Tibial nerve (tissue), 4 donors: Measurements from ENCODE around the gene FAAH. TPM values are rescaled to one million over a fixed set of nuclear protein-coding genes. Genes with fewer than 3 reads are reported as not detected.
A peak's percentile ranks its signal among the peaks of the same experiment; 100 is the strongest.

Source experiments
- DNase-seq, 2 donors: peaks; one replicate each; pipeline ENCODE4 v3.0.0-alpha.2; 2019; ENCODE audit warnings: low spot score in 2 of 2
- H3K27ac ChIP-seq, 4 donors: fragments of 200-600 bp; sonication (generic) in 3 of 4; one replicate each; pipeline ENCODE4 v1.5.1; 2017 to 2019; ENCODE audit warnings: mild to moderate bottlenecking in 1 of 4
- H3K27me3 ChIP-seq, 2 donors: fragments of 200-600 bp; sonication (generic) in 1 of 2; one replicate each; pipeline versions ENCODE4 v1.5.1 to v1.6.0; 2017 to 2019
- H3K36me3 ChIP-seq, 3 donors: fragments of 200-600 bp; sonication (generic); one replicate each; pipeline ENCODE4 v1.5.1; 2018 to 2019
- H3K4me1 ChIP-seq, 4 donors: fragments of 200-600 bp; sonication (generic) in 3 of 4; one replicate each; pipeline ENCODE4 v1.5.1; 2017 to 2019
- H3K4me3 ChIP-seq, 4 donors: fragments of 200-600 bp; sonication (generic) in 3 of 4; one replicate each; pipeline ENCODE4 v1.5.1; 2017 to 2019; ENCODE audit warnings: mild to moderate bottlenecking in 1 of 4, moderate library complexity in 1 of 4
- H3K9me3 ChIP-seq, 4 donors: fragments of 200-600 bp; sonication (generic) in 3 of 4; one replicate each; pipeline ENCODE4 v1.5.1; 2017 to 2019
- EP300 ChIP-seq, 2 donors: sonication (generic); formaldehyde crosslinking; IDR thresholded peaks; one replicate each; pipeline ENCODE4 v1.6.1; 2017; ENCODE audit warnings: antibody characterized with exemption in 2 of 2, mild to moderate bottlenecking in 1 of 2
- POLR2A ChIP-seq, 2 donors: fragments of 450-650 bp; IDR thresholded peaks; one replicate each; pipeline ENCODE4 v1.6.1; 2017; ENCODE audit warnings: antibody characterized with exemption in 2 of 2, mild to moderate bottlenecking in 2 of 2, moderate library complexity in 2 of 2
- WGBS, 2 donors: methylation state at CpG; one replicate each; pipeline ENCODE4 v1.1.5; 2018; 5-methylcytosine and 5-hydroxymethylcytosine counted together
- total RNA-seq, 4 donors: library from RNA; depleted of rRNA; stranded (reverse); fragments of >200 nt; gene quantifications; one replicate each; pipeline ENCODE4 v1.1.0, GENCODE V29; 2016
- TF ChIP-seq, protein P1 (sequence below), 5 experiments: fragments of 200-600 bp in 3 of 5; fragments of 450-650 bp in 2 of 5; sonication (generic) in 3 of 5; IDR thresholded peaks; one replicate each; pipeline ENCODE4 v1.5.1; 2016 to 2019; ENCODE audit warnings: antibody characterized with exemption in 5 of 5, mild to moderate bottlenecking in 3 of 5, moderate library complexity in 2 of 5

The FAAH gene
- total RNA-seq, 4 donors from 2014 or later, result 42.3 to 135 (median 121) TPM

DNA sequence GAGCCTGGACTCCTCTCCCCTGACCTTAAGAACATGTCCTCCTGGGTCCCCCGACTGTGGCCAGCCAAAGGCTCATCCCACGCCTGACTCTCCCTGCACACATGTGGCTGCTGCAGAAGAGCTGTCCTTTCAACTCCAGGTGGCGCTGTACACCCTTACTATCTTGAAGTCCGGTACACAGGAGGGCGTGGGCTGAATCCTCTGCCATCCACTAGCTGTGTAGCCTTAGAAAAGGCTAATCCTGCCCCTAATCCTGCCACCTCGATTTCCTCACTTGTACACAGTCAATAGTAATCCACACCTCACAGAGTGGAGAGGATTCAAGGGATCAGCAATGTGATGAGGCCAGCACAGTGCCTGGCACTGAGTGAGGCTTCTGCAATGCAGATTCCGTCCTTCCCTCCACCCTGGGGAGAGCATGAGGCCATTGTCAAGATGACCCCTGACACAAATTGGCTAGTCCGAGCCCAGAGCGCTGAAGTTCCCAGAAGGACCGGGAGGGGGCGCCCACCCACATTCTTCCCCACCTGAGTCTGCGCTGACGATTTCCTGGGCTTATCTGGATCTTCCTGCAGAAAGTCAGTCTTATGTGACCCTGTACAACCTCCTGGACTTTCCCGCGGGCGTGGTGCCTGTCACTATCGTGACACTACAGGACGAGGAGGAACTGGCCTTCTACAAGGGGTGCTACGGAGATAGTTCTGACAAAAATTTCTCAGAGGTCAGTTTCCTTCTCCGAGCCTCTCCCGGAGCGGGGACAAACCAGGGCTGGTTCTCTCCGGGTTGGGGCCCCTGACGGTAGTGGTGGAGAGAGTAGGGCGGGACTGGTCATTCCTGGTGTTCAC lies 48.4 kb downstream of the FAAH start:
- Histone ChIP-seq H3K36me3 (no peaks in the 10 kb centered on the region), H3K4me3 (peak overlapping the region in 2 of 4 donors; percentile 35), H3K27me3 (peaks cover 0 to 14% of the 10 kb centered on the region in 2 donors), H3K4me1 (peaks cover 0 to 14% (median 2%) of the 10 kb centered on the region in 4 donors), H3K27ac (no peak overlapping the region), H3K9me3 (no peaks in the 10 kb centered on the region)
- whole genome bisulfite sequencing, 2 donors, result 12 to 13% methylated on average over 24 to 25 of the region's 25 CpGs
- DNase-seq, result peak; percentile 51 to 83
- TF ChIP-seq, protein P1, sequence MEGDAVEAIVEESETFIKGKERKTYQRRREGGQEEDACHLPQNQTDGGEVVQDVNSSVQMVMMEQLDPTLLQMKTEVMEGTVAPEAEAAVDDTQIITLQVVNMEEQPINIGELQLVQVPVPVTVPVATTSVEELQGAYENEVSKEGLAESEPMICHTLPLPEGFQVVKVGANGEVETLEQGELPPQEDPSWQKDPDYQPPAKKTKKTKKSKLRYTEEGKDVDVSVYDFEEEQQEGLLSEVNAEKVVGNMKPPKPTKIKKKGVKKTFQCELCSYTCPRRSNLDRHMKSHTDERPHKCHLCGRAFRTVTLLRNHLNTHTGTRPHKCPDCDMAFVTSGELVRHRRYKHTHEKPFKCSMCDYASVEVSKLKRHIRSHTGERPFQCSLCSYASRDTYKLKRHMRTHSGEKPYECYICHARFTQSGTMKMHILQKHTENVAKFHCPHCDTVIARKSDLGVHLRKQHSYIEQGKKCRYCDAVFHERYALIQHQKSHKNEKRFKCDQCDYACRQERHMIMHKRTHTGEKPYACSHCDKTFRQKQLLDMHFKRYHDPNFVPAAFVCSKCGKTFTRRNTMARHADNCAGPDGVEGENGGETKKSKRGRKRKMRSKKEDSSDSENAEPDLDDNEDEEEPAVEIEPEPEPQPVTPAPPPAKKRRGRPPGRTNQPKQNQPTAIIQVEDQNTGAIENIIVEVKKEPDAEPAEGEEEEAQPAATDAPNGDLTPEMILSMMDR (IDR thresholded peaks at IDR 0.05), result peak; percentile 76 to 93 (median 89)
- no peak for TF ChIP-seq POLR2A (IDR thresholded peaks at IDR 0.05)

DNA sequence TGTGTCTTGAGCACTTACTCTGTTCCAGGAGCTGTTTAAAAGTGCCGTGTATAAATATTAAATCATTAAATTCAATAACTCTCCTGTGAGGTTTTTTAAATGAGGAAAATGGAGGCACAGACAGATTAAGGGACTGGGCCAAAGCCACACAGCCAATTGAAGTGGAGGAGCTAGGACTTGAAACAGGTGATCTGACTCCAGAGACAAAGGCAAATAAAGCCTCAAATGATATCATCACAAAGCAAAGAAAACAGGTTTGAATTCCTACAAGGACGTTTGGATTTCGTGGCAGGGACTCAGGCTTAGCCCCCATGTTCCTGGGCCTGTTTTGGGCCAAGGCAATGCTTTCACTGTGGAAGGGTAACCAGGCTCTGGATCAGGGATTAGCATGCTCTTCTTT lies 50.3 kb downstream of the FAAH start:
- H3K27ac ChIP-seq, result no peak overlapping the region
- H3K9me3 ChIP-seq, result no peaks in the 10 kb centered on the region
- peaks cover 0 to 26% (median 4%) of the 10 kb centered on the region in 4 donors for H3K4me1 ChIP-seq
- peaks cover 0 to 30% of the 10 kb centered on the region in 2 donors for H3K27me3 ChIP-seq
- TF ChIP-seq, protein P1 (IDR thresholded peaks at IDR 0.05), result no peak
- no peak for TF ChIP-seq EP300 (IDR thresholded peaks at IDR 0.05)
- no peak for TF ChIP-seq POLR2A (IDR thresholded peaks at IDR 0.05)
- H3K4me3 ChIP-seq, result no peak overlapping the region
- WGBS, 2 donors, result 72 to 87% methylated on average over 3 of the region's 3 CpGs
- DNase-seq, result no peak
- H3K36me3 ChIP-seq, result no peaks in the 10 kb centered on the region

DNA sequence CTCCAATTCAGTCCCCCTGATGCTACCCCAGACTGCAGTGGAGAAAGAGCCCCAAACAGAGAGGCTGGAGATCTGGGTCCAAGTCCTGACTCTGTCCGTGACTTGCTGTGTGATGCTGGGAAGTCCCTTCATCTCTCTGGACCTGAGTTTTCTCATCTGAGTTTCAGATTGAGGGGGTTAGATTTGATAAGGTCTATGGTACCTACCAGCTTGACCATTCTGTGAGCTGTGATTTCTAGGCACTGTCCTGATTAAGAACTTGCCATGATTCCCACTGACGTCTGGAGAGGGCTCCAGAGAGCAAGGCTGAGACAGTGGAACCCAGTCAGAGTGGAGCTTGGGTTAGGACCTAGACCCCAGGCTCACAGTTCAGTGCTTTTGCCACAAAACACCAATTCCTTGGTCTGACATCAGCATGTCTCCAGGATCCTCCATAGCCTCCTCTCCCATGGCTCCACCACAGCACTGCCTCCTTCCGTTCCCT lies 51.7 kb downstream of the FAAH start:
- Histone ChIP-seq H3K9me3 (no peaks in the 10 kb centered on the region), H3K27ac (no peak overlapping the region), H3K27me3 (peaks cover 0 to 44% of the 10 kb centered on the region in 2 donors), H3K4me1 (peaks cover 0 to 26% (median 4%) of the 10 kb centered on the region in 4 donors), H3K36me3 (no peaks in the 10 kb centered on the region), H3K4me3 (no peak overlapping the region)
- 53 to 75% methylated on average over 3 of the region's 3 CpGs for WGBS, 2 donors
- TF ChIP-seq EP300 (IDR thresholded peaks at IDR 0.05), result no peak
- TF ChIP-seq, protein P1 (IDR thresholded peaks at IDR 0.05), result no peak
- TF ChIP-seq POLR2A (IDR thresholded peaks at IDR 0.05), result no peak
- DNase-seq, result no peak

DNA sequence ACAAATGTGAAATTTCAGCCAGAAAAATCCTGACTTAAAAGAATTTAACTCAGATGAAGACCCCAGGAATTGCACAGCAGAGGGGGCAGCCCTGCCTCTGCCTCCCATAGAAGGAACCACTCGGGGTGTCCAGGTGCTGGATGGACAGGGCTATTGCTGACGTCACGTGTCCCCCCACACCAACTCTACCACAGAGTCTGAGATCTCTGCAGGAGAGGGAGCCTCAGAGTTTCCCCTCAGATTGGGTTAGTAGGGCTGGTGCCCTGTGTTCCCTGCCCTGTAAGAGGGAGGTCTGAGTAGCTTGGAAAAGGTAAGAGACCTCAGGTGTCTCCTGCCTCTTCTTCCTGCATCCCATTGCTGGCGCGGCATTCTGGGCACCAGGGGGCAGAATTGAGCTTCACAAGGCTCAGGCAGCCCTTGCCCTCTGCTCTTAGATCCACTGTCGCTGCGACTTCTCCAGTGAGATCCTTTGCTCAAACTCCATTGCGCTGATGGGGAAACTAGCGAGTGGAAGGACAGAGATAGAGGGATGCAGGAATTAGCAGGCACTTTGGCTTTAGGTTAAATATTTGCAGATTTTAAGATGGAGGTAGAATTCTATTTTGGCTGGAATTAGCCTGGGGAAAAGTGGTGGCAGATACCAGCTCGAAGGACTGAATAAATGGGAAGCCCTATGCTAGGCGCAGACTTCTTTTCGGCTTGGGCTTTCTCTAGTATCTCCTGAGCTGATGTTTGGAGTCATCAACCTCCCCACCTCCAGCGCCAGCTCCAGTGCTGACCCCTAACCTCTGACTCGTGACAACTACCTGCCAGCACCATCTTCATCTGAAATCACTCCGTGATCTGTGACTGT lies 52.8 kb downstream of the FAAH start:
- 36 to 38% methylated on average over 15 of the region's 15 CpGs for WGBS, 2 donors
- no peak overlapping the region for H3K27ac ChIP-seq
- H3K36me3 ChIP-seq, result no peaks in the 10 kb centered on the region
- H3K4me1 ChIP-seq, result peaks cover 0 to 26% (median 4%) of the 10 kb centered on the region in 4 donors
- H3K27me3 ChIP-seq, result peaks cover 0 to 53% of the 10 kb centered on the region in 2 donors
- H3K9me3 ChIP-seq, result no peaks in the 10 kb centered on the region
- no peak for TF ChIP-seq POLR2A (IDR thresholded peaks at IDR 0.05)
- TF ChIP-seq, protein P1 (IDR thresholded peaks at IDR 0.05), result peak; percentile 67 to 80 (median 72)
- H3K4me3 ChIP-seq, result no peak overlapping the region
- peak; percentile 66 to 84 for DNase-seq
